Measurements from ENCODE around the gene RNU7-1.

RNU7-1 gene

GRCh38 chr12:6917491-6918231, 26.0 kb upstream of the RNU7-1 start:
- DNase-seq (ENCODE audit: low read depth, low spot score), result no peak

GRCh38 chr12:6919588-6919987, 24.0 kb upstream of the RNU7-1 start:
- no peak for DNase-seq (ENCODE audit: low read depth, low spot score)

GRCh38 chr12:6921539-6921938, 22.1 kb upstream of the RNU7-1 start:
- no peak for DNase-seq (ENCODE audit: low read depth, low spot score)

- no peak for DNase-seq (ENCODE audit: low read depth, low spot score)
Measured at GRCh38 chr12:6921996-6922946, 21.3 kb upstream of the RNU7-1 start.

GRCh38 chr12:6923003-6923732, 20.4 kb upstream of the RNU7-1 start:
- no peak for DNase-seq (ENCODE audit: low read depth, low spot score)

- DNase-seq (ENCODE audit: low read depth, low spot score), result no peak
Measured at GRCh38 chr12:6923851-6924250, 19.8 kb upstream of the RNU7-1 start.

- DNase-seq (ENCODE audit: low read depth, low spot score), result no peak
Measured at GRCh38 chr12:6925239-6925539, 18.4 kb upstream of the RNU7-1 start.

GRCh38 chr12:6925540-6926279, 17.9 kb upstream of the RNU7-1 start:
- no peak for DNase-seq (ENCODE audit: low read depth, low spot score)

- DNase-seq (ENCODE audit: low read depth, low spot score), result no peak
Measured at GRCh38 chr12:6927379-6928021, 16.1 kb upstream of the RNU7-1 start, which contains the start of gene ATN1. TSS of gene ATN1 (plus strand) at chr12:6927959. CDS start at chr12:6934002, 6,043 bp downstream.

- no peak for DNase-seq (ENCODE audit: low read depth, low spot score)
Measured at GRCh38 chr12:6928022-6928702, 15.5 kb upstream of the RNU7-1 start.

- no peak for DNase-seq (ENCODE audit: low read depth, low spot score)
Measured at GRCh38 chr12:6928703-6929407, 14.8 kb upstream of the RNU7-1 start.

- no peak for DNase-seq (ENCODE audit: low read depth, low spot score)
Measured at GRCh38 chr12:6929466-6930452, 13.9 kb upstream of the RNU7-1 start.

- DNase-seq (ENCODE audit: low read depth, low spot score), result no peak
Measured at GRCh38 chr12:6932766-6933165, 10.8 kb upstream of the RNU7-1 start.

GRCh38 chr12:6934110-6934509, 9.5 kb upstream of the RNU7-1 start:
- DNase-seq (ENCODE audit: low read depth, low spot score), result no peak

GRCh38 chr12:6935371-6936193, 8.0 kb upstream of the RNU7-1 start:
- DNase-seq (ENCODE audit: low read depth, low spot score), result no peak

- DNase-seq (ENCODE audit: low read depth, low spot score), result no peak
Measured at GRCh38 chr12:6936194-6936635, 7.4 kb upstream of the RNU7-1 start.

GRCh38 chr12:6936636-6937480, 6.8 kb upstream of the RNU7-1 start:
- DNase-seq (ENCODE audit: low read depth, low spot score), result no peak
